GM23248 (cell line): ENCODE results near the gene PIGA.

Experiments
- EZH2 ChIP-seq: fragments of 200-600 bp; sonication (generic); IDR thresholded peaks from 2 replicates; pipeline ENCODE4 v1.6.1; 2018; ENCODE audit warnings: antibody characterized with exemption, mild to moderate bottlenecking; ENCODE audit not compliant: insufficient read depth, poor library complexity, severe bottlenecking
- EZH2phosphoT487 ChIP-seq: fragments of 200-600 bp; sonication (generic); IDR thresholded peaks from 2 replicates; pipeline ENCODE4 v1.6.1; 2018; ENCODE audit warnings: antibody characterized with exemption, moderate library complexity, mild to moderate bottlenecking, low read depth; ENCODE audit not compliant: insufficient read depth

DNA sequence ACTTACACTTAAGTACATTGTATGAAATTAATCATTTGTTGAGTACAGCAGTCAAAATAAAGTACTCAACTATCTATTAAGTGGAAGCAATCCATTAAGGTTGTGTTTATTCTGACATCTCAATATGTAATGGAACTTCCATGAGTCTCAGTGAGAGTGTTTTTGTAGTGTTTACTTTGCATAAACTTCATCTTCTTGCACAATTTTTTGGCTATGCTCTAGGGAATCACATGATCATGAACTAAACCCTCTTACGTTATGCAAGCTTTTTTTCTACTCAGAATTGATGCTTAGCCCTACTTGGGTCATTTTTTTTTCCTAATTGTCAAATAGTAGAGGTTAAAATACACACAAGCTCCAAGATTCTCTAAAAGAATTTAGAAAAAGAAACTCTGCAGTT lies 21.1 kb upstream of the PIGA start:
- TF ChIP-seq EZH2: no peak
- TF ChIP-seq EZH2phosphoT487: no peak
